HG03045 (cell line): ENCODE measurements around the gene HSD17B7.
"Not testable (repeated sequence)": the region's sequence is repeated elsewhere in the genome, so short reads cannot be mapped to it uniquely, and the experiment has no call there.

Experiments
- ATAC-seq: cut with Tn5 transposase; IDR thresholded peaks from one replicate; pipeline ENCODE4 v1.9.1; 2021; ENCODE audit warnings: mild to moderate bottlenecking, moderate library complexity; ENCODE audit not compliant: unreplicated experiment

Gene HSD17B7, protein sequence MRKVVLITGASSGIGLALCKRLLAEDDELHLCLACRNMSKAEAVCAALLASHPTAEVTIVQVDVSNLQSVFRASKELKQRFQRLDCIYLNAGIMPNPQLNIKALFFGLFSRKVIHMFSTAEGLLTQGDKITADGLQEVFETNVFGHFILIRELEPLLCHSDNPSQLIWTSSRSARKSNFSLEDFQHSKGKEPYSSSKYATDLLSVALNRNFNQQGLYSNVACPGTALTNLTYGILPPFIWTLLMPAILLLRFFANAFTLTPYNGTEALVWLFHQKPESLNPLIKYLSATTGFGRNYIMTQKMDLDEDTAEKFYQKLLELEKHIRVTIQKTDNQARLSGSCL

GRCh38 chr1:162790303-162790984, at the start of gene HSD17B7:
Gene HSD17B7 (plus strand): TSS chr1:162790702. CDS start chr1:162790801, 99 bp downstream.
- peak; percentile 100 for ATAC-seq

DNA sequence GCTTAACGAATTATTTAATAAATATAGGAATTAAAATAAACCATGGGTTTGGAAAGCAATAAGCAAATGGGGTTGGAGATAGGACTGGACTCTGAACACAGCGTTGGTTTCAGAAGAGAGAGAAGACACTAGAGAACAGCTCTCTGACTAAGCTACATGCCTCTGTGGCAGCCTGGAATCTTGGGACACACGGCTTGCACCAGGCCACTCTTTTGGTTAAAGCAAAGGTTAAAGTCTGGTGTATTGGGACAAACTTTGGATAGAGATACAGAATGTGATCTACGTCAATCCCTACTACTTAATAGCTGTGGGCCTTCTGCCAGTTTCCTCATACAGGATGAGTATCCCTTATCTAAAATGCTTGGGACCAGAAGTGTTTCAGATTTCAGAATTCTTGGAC, 49.7 kb upstream of the HSD17B7 start:
- no peak for ATAC-seq

GRCh38 chr1:162741574-162741973, 48.9 kb upstream of the HSD17B7 start:
- ATAC-seq, result no peak

- ATAC-seq, result not testable (repeated sequence)
Observed at GRCh38 chr1:162746264-162746942, 44.1 kb upstream of the HSD17B7 start.

- no peak for ATAC-seq
Observed at GRCh38 chr1:162753001-162753658, 37.4 kb upstream of the HSD17B7 start.

GRCh38 chr1:162753998-162754585, 36.4 kb upstream of the HSD17B7 start:
- ATAC-seq, result no peak

DNA sequence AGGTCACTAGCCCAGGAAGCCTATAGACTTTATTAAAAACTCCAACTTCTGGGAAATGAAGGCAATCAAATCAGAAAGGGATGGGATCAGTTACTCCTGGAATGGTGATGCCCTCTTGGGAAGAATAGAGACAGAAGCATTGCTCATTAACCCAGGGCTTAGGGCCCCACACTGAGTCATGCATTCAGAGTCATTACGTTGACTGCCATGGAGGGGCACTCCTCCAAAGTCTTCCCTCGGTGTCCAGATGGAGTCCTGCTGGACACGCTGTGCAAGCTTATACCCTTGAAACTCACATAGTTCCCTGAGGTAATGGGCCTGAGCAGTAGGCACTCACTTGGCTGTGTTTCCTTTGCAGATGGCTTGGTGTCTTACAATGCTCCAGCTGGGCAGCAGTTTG, 35.2 kb upstream of the HSD17B7 start:
- ATAC-seq, result no peak

GRCh38 chr1:162756523-162756922, 34.0 kb upstream of the HSD17B7 start:
- ATAC-seq, result no peak

GRCh38 chr1:162757476-162757875, 33.0 kb upstream of the HSD17B7 start:
- ATAC-seq, result no peak

GRCh38 chr1:162765788-162766187, 24.7 kb upstream of the HSD17B7 start:
- no peak for ATAC-seq

- no peak for ATAC-seq
Observed at GRCh38 chr1:162772571-162773154, 17.8 kb upstream of the HSD17B7 start.

DNA sequence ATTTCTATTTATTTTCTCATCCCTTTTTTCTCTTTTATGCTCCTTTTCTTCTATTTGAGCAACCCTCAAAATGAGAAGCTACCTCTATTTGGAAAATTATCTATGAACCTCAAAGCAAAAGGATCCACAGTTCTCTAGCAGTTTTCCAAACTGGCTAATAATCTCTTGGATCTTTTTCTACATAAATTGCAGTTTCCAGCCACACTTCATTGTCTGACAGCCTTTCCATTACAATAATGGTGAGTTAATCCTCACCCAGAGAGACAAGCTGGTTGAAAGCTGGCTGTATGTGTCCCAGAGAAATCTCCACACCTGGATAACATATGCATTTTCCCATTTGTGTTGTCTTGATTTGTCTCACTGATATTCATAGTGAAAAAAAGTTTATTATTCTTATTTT, 16.5 kb upstream of the HSD17B7 start:
- no peak for ATAC-seq

DNA sequence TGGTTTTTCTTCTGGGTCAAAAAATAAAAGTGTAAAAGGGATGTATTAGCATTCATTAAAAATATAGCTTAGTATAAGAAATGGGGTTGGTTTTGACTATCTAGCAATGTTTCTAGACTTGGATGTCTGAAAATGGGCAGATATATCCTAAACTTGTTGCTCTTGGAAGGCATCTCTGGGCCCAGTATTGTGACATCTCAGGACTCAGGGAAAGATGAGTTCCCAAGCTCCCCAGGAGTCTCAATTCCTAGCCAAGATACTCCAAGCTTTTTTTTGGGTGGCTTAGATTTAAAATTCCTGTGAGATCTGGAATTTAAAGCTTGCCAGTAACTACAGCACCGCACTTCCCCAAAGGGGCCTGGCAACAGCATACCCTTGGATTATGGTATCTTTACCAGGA, 11.5 kb upstream of the HSD17B7 start:
- ATAC-seq, result no peak

DNA sequence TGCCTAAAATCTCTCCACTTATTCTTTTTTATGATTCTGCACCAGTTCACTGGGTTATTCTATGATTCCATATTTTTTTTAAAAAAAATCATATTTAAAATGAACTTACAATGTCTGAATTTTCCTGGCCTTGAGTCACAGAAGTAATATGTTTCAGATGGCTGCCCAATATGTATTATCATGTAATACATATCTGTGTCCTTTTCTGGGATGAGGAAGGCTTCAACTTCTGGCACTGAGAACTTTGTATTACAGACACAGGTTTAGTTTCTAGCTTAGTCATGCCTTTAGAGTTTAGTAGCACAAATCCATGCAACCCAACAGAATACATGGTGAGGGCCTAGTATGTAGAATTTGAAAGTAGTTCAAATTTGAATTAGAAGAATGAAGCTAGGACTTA, 7.8 kb upstream of the HSD17B7 start:
- no peak for ATAC-seq

- not testable (repeated sequence) for ATAC-seq
Observed at GRCh38 chr1:162784926-162785325, 5.6 kb upstream of the HSD17B7 start.

GRCh38 chr1:162788783-162789182, 1.7 kb upstream of the HSD17B7 start:
- not testable (repeated sequence) for ATAC-seq

DNA sequence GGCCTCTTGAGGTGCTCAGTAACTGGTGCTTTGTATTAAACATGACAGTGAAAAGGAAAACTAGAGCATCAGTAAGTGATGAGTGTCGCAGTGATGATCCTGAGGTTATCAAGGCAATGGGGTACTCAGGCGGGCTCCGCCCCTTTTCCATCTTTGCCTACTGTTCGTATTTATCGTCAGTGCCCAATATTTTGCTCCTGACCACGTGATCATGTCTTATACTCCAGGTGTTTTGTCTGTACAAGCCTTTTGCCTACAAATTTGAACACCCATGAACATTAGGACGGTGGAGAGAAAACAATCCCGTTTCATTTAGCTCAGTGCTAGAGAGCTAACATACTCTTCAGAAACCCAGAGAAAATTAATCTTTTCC, 469 bp downstream of the HSD17B7 start:
- ATAC-seq, result not testable (repeated sequence)

DNA sequence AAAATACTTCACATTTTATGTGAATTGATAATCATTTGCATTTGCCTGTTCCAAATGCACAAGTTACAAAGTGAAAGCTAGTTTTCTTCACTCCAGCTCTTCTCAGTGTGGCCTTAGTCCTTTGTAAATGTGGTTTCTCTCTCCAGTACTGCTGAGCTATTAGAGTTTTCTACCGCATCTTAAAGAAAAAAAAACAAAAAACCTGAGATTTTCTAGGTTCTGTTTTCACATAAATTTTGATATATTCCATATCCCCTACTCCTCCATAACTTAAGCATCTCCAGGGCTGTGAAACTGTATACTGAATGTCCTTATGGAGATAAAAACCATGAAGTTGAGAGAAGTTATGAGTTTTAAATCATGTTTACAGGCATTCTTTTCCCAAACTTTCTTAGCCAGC, 3.8 kb downstream of the HSD17B7 start:
- ATAC-seq, result not testable (repeated sequence)

GRCh38 chr1:162796617-162797279, 6.2 kb downstream of the HSD17B7 start:
- not testable (repeated sequence) for ATAC-seq
